HG03060 (cell line): ENCODE measurements around the gene MSANTD2.
A peak's percentile ranks its signal among the peaks of the same experiment; 100 is the strongest.
"Not testable (repeated sequence)": the region's sequence is repeated elsewhere in the genome, so short reads cannot be mapped to it uniquely, and the experiment has no call there.

Experiments
- ATAC-seq: cut with Tn5 transposase; IDR thresholded peaks from one replicate; pipeline ENCODE4 v1.9.1; 2021; ENCODE audit warnings: low read depth, moderate number of reproducible peaks; ENCODE audit not compliant: unreplicated experiment

Gene MSANTD2

GRCh38 chr11:124778281-124778680 is 21.9 kb downstream of the MSANTD2 start:
- ATAC-seq: no peak

GRCh38 chr11:124776865-124777645 is 23.2 kb downstream of the MSANTD2 start:
- ATAC-seq: no peak

- ATAC-seq: not testable (repeated sequence)
Measured at GRCh38 chr11:124770959-124771358, 29.2 kb downstream of the MSANTD2 start.

- ATAC-seq: no peak
Measured at GRCh38 chr11:124769806-124770774, 30.1 kb downstream of the MSANTD2 start.

- ATAC-seq: no peak
Measured at GRCh38 chr11:124768914-124769313, 31.3 kb downstream of the MSANTD2 start.

GRCh38 chr11:124766156-124766555 is 34.0 kb downstream of the MSANTD2 start:
- ATAC-seq: no peak

GRCh38 chr11:124763156-124763947 is 36.9 kb downstream of the MSANTD2 start:
- no peak for ATAC-seq

GRCh38 chr11:124762624-124763155 is 37.5 kb downstream of the MSANTD2 start:
- no peak for ATAC-seq

- ATAC-seq: no peak
Measured at GRCh38 chr11:124762105-124762623, 38.0 kb downstream of the MSANTD2 start, which contains the start of gene ESAM. TSS of gene ESAM (minus strand) at chr11:124762290. CDS start at chr11:124762154, 136 bp downstream.

GRCh38 chr11:124761301-124762104 is 38.7 kb downstream of the MSANTD2 start:
- no peak for ATAC-seq

GRCh38 chr11:124760806-124761205 is 39.4 kb downstream of the MSANTD2 start:
- ATAC-seq: no peak

- no peak for ATAC-seq
Measured at GRCh38 chr11:124760205-124760652, 40.0 kb downstream of the MSANTD2 start.

GRCh38 chr11:124759266-124760204 is 40.7 kb downstream of the MSANTD2 start:
- no peak for ATAC-seq

- ATAC-seq: peak; percentile 27
Measured at GRCh38 chr11:124758355-124759265, 41.6 kb downstream of the MSANTD2 start.

GRCh38 chr11:124757320-124757719 is 42.9 kb downstream of the MSANTD2 start:
- no peak for ATAC-seq

GRCh38 chr11:124756753-124757227 is 43.4 kb downstream of the MSANTD2 start:
- no peak for ATAC-seq
